Stimulated activated CD4-positive, alpha-beta T cell treated with anti-CD3 and anti-CD28 coated beads, Interleukin-15, amount 100 ng/mL, for 48 hours (primary cell): Measurements from ENCODE around the gene ERMARD.

Experiments
- DNase-seq, 2 donors: peaks; one replicate each; pipeline ENCODE4 v3.0.0-alpha.2; 2020; ENCODE audit warnings: low read depth in 2 of 2

ERMARD gene

DNA sequence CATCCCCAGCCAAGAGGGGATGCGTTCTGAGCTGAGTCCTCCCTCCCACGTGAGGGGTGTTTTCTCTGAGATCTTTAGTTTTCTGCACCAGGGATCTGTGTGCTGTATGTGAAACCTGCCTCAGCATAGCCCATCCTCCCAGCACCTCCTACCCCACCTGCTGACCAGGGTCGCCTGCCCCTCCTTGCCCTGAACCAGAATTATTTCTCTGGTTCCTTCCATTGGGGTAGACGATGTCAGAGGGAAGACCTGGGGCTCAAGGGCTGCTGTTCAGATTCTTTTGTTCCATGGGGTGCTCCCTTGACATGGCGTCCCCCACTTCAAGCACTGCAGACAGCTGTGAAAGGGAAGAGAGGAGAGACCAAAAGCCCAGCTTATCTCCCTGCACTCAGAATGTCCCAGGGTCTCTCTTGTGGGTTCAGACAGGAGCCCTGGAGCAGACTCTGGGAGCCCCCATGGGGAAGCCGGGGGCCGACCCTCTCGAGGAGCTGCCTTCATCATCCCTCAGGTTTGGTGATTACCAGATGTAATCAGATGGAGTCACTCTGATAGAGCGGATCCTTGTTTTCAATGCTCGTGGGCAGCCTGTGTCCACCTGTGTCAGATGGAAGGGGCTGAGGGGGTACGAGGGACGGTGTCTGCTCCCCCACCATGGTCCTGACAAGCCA, 74.3 kb downstream of the ERMARD start:
- no peak for DNase-seq

DNA sequence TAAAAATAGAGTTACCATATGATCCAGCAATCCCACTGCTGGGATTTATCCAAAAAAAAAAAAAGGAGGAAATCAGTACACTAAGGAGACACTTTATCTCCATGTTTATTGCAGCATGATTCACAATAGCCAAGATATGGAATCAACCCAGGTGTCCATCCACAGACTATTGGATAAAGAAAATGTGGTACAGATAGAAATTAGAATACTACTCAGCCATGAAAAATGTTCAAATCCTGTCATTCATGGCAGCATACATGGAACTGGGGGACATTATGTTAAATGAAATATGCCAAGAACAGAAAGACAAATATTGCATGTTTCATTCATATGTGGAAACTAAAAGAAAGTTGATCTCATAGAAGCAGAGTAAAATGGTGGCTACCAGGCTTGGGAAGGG, 75.3 kb downstream of the ERMARD start:
- no peak for DNase-seq

DNA sequence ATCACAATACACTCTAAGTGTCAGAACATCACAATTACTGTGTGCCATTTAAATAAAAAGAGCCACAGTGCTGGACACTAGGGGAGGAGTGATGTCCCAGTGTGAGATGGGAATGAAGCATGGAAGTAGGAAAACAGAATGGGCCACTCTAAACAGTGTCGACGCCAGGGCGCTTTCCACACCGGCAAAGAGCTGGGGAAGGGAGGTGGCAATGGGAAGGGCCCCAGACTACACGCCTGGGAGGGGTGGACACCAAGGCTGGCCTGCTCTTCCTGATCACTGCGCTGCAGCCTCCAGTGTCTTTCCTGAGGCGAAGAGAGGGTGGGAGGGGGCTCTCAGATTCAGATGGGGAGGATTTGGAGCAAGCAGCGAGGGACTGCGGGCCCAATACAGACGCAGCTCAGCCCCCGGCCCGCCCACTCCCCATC, 75.9 kb downstream of the ERMARD start:
- DNase-seq = no peak

DNA sequence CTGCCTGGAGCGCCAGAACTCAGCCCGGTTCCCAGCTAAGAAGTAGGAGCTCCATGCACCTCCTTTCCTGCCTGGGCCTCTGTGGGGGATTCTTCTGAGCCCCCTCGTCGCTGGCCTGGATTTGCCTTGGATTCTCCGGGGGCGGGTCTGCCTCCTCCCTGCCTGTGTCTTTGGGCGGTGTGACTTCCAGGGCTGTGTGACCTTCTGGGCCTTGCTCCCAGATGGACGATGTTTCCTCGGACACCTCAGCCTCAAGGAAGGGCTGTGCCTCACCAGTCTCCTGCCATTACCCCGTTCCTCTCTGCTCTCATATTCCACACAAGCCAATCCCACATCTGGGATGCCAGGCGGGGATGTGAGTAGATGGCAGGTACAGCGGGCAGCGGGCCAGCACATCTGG, 76.8 kb downstream of the ERMARD start:
- no peak for DNase-seq

DNA sequence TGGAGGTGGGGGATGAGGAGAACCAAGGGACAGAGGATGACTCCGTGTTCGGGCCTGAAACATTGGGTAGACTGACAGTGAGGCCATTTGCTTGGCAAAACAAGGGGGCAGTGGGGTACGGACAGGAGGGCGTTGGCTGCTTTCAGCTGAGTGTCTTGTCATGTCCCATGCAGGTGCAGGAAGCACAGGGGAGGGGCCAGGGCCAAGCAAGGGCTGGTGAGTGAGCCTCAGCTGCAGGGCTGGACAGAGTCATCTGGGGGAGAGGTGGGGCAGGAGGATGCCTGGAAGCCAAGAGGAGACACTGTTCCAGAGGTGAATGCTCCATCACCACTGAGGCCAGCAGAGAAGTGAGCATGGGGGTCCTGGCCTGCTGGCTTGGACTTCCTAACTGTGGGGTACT, 78.4 kb downstream of the ERMARD start:
- DNase-seq = no peak

DNA sequence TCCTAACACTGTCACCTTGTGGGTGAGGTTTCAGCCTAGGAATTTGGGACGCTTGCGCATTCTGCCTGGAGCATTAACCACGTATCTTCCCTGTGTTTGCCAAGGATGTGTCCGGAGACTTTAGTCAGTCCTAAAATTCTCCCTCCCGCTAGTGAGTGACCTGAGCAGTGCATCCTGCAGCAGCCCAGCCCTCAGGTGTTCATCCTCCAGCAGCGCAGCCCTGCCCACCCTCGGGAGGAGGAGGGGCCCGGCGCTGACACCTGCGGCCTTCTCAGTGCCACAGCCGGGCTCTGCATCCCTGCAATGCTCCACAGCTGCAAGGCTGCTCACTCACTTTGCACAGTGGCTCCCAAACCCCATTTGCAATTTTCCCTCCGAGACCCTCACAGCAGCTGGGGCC, 79.5 kb downstream of the ERMARD start:
- DNase-seq = no peak
